GM23338 (cell line): ENCODE results near the gene RDH5. TPM values are rescaled to one million over a fixed set of nuclear protein-coding genes. Genes with fewer than 3 reads are reported as not detected.

Experiments
- ATAC-seq: fragments of 200-7000 bp; cut with Tn5 transposase; 3 replicates; pipeline ENCODE4 v1.9.1; 2020
- DNase-seq: peaks from one replicate; pipeline ENCODE4 v3.0.0-alpha.2; 2015; ENCODE audit warnings: low spot score
- H2AFZ ChIP-seq: fragments of 200-600 bp; sonication (generic); 2 replicates; pipeline ENCODE4 v1.8.0; 2016; ENCODE audit warnings: antibody characterized with exemption, mild to moderate bottlenecking, moderate library complexity
- H3F3A ChIP-seq: fragments of 200-600 bp; sonication (generic); replicated peaks from 2 replicates; pipeline ENCODE4 v1.8.0; 2017; ENCODE audit warnings: antibody characterized with exemption, mixed run types, low read depth
- H3K27ac ChIP-seq: fragments of 200-600 bp; sonication (generic); 2 replicates; pipeline ENCODE4 v1.6.1; 2016; ENCODE audit warnings: low read depth
- H3K27me3 ChIP-seq: fragments of 200-600 bp; sonication (generic); 2 replicates; pipeline ENCODE4 v1.8.0; 2016; ENCODE audit warnings: mild to moderate bottlenecking, mixed run types, moderate library complexity; ENCODE audit not compliant: insufficient read depth
- H3K36me3 ChIP-seq: fragments of 200-600 bp; sonication (generic); 2 replicates; pipeline ENCODE4 v1.8.0; 2016; ENCODE audit warnings: mild to moderate bottlenecking; ENCODE audit not compliant: insufficient read depth
- H3K4me1 ChIP-seq: fragments of 200-600 bp; sonication (generic); 2 replicates; pipeline ENCODE4 v1.8.0; 2016; ENCODE audit warnings: mild to moderate bottlenecking, moderate library complexity; ENCODE audit not compliant: insufficient read depth
- H3K4me2 ChIP-seq: fragments of 200-600 bp; sonication (generic); 2 replicates; pipeline ENCODE4 v1.7.1; 2017; ENCODE audit warnings: mixed run types
- H3K4me3 ChIP-seq: fragments of 200-600 bp; sonication (generic); 2 replicates; pipeline ENCODE4 v1.6.1; 2016; ENCODE audit warnings: mixed run types
- H3K79me2 ChIP-seq: fragments of 200-600 bp; sonication (generic); replicated peaks from 2 replicates; pipeline ENCODE4 v1.8.0; 2017; ENCODE audit warnings: mild to moderate bottlenecking; ENCODE audit not compliant: insufficient read depth
- H3K9me2 ChIP-seq: fragments of 200-600 bp; sonication (generic); 2 replicates; pipeline ENCODE4 v1.8.0; 2017; ENCODE audit not compliant: insufficient read depth
- H4K20me1 ChIP-seq: fragments of 200-600 bp; sonication (generic); replicated peaks from 2 replicates; pipeline ENCODE4 v1.8.0; 2017; ENCODE audit warnings: mild to moderate bottlenecking; ENCODE audit not compliant: insufficient read depth
- H3K27ac Mint-ChIP-seq: 2 replicates; pipeline ENCODE4 v1.8.0; 2020; ENCODE audit warnings: inconsistent platforms, mild to moderate bottlenecking, moderate library complexity, mixed read lengths
- H3K27me3 Mint-ChIP-seq: 3 replicates; pipeline ENCODE4 v1.8.0; 2022; ENCODE audit warnings: low read depth, mild to moderate bottlenecking, moderate library complexity, mixed read lengths, inconsistent platforms; ENCODE audit not compliant: insufficient read depth, poor library complexity
- H3K36me3 Mint-ChIP-seq: 3 replicates; pipeline ENCODE4 v1.8.0; 2021; ENCODE audit warnings: low read depth, mild to moderate bottlenecking, inconsistent platforms, moderate library complexity, mixed read lengths
- H3K4me1 Mint-ChIP-seq: 3 replicates; pipeline ENCODE4 v1.8.0; 2020; ENCODE audit warnings: mild to moderate bottlenecking, inconsistent platforms, mixed read lengths
- H3K4me3 Mint-ChIP-seq: 3 replicates; pipeline ENCODE4 v1.8.0; 2021; ENCODE audit warnings: moderate library complexity, mild to moderate bottlenecking, inconsistent platforms, mixed read lengths
- H3K9me3 Mint-ChIP-seq: 3 replicates; pipeline ENCODE4 v1.8.0; 2020; ENCODE audit warnings: moderate library complexity, mild to moderate bottlenecking, inconsistent platforms, mixed read lengths
- CREB1 ChIP-seq: fragments of 250-450 bp; sonication (Bioruptor Pico); IDR thresholded peaks from 2 replicates; pipeline ENCODE4 v1.5.0; 2020; ENCODE audit warnings: low read depth, mild to moderate bottlenecking, moderate library complexity
- EZH2 ChIP-seq: fragments of 200-600 bp; sonication (generic); IDR thresholded peaks from one replicate; pipeline ENCODE4 v1.8.0; 2017; ENCODE audit warnings: antibody characterized with exemption, mild to moderate bottlenecking, low read depth; ENCODE audit not compliant: unreplicated experiment
- EZH2phosphoT487 ChIP-seq: fragments of 200-600 bp; sonication (generic); IDR thresholded peaks from one replicate; pipeline ENCODE4 v1.8.1; 2018; ENCODE audit warnings: antibody characterized with exemption; ENCODE audit not compliant: unreplicated experiment
- JUNB ChIP-seq: IDR thresholded peaks from one replicate; pipeline ENCODE4 v1.6.1; 2016; ENCODE audit warnings: antibody characterized with exemption; ENCODE audit not compliant: unreplicated experiment
- NANOG ChIP-seq: IDR thresholded peaks from 2 replicates; pipeline ENCODE4 v1.6.1; 2016; ENCODE audit warnings: antibody characterized with exemption, borderline replicate concordance
- POLR2AphosphoS5 ChIP-seq: IDR thresholded peaks from 2 replicates; pipeline ENCODE4 v1.6.1; 2016; ENCODE audit warnings: antibody characterized with exemption, low read depth
- ZNF114 ChIP-seq: fragments of 250-450 bp; sonication (Bioruptor Pico); IDR thresholded peaks from 2 replicates; pipeline ENCODE4 v1.5.0; 2020; ENCODE audit warnings: mild to moderate bottlenecking, moderate library complexity
- polyA plus RNA-seq: library from polyadenylated mRNA; unstranded; fragments of >200 nt; fragmentation: Nextera tagmentation; extraction: Ambion mirVana; gene quantifications from 2 replicates; pipeline ENCODE4 v1.2.1, GENCODE V29; 2016
- total RNA-seq: library from RNA; depleted of rRNA; stranded (reverse); fragments of >200 nt; shearing (Covaris generic); gene quantifications from 2 replicates; pipeline ENCODE4 v1.2.3, GENCODE V29; 2014
- TF ChIP-seq, protein P1 (sequence below): IDR thresholded peaks from one replicate; pipeline ENCODE4 v1.6.1; 2018; ENCODE audit warnings: antibody characterized with exemption; ENCODE audit not compliant: unreplicated experiment
- TF ChIP-seq, protein P2 (sequence below): IDR thresholded peaks from 2 replicates; pipeline ENCODE4 v1.6.1; 2016; ENCODE audit warnings: antibody characterized with exemption
- TF ChIP-seq, protein P3 (sequence below): fragments of 250-450 bp; sonication (Bioruptor Pico); IDR thresholded peaks from 2 replicates; pipeline ENCODE4 v1.5.0; 2020; ENCODE audit warnings: mild to moderate bottlenecking, moderate library complexity

The RDH5 gene
- total and polyA plus RNA-seq, 2 experiments from 2014 or later, result 3.9 to 7.5 TPM

- TF ChIP-seq, protein P1, sequence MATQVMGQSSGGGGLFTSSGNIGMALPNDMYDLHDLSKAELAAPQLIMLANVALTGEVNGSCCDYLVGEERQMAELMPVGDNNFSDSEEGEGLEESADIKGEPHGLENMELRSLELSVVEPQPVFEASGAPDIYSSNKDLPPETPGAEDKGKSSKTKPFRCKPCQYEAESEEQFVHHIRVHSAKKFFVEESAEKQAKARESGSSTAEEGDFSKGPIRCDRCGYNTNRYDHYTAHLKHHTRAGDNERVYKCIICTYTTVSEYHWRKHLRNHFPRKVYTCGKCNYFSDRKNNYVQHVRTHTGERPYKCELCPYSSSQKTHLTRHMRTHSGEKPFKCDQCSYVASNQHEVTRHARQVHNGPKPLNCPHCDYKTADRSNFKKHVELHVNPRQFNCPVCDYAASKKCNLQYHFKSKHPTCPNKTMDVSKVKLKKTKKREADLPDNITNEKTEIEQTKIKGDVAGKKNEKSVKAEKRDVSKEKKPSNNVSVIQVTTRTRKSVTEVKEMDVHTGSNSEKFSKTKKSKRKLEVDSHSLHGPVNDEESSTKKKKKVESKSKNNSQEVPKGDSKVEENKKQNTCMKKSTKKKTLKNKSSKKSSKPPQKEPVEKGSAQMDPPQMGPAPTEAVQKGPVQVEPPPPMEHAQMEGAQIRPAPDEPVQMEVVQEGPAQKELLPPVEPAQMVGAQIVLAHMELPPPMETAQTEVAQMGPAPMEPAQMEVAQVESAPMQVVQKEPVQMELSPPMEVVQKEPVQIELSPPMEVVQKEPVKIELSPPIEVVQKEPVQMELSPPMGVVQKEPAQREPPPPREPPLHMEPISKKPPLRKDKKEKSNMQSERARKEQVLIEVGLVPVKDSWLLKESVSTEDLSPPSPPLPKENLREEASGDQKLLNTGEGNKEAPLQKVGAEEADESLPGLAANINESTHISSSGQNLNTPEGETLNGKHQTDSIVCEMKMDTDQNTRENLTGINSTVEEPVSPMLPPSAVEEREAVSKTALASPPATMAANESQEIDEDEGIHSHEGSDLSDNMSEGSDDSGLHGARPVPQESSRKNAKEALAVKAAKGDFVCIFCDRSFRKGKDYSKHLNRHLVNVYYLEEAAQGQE, result no peak
- TF ChIP-seq EZH2 (no peak), JUNB (no peak), ZNF114 (no peak), NANOG (no peak), CREB1 (CRISPR knock-in tag) (no peak)
- TF ChIP-seq, protein P2, sequence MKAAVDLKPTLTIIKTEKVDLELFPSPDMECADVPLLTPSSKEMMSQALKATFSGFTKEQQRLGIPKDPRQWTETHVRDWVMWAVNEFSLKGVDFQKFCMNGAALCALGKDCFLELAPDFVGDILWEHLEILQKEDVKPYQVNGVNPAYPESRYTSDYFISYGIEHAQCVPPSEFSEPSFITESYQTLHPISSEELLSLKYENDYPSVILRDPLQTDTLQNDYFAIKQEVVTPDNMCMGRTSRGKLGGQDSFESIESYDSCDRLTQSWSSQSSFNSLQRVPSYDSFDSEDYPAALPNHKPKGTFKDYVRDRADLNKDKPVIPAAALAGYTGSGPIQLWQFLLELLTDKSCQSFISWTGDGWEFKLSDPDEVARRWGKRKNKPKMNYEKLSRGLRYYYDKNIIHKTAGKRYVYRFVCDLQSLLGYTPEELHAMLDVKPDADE, result no peak
Observed at GRCh38 chr12:55733021-55733555, 12.9 kb downstream of the RDH5 start (continued).

GRCh38 chr12:55733858-55734257 lies 13.7 kb downstream of the RDH5 start:
- TF ChIP-seq EZH2phosphoT487, result no peak
- no peak for TF ChIP-seq JUNB
- TF ChIP-seq, protein P2, result no peak
- no peak for TF ChIP-seq POLR2AphosphoS5
- TF ChIP-seq, protein P3, sequence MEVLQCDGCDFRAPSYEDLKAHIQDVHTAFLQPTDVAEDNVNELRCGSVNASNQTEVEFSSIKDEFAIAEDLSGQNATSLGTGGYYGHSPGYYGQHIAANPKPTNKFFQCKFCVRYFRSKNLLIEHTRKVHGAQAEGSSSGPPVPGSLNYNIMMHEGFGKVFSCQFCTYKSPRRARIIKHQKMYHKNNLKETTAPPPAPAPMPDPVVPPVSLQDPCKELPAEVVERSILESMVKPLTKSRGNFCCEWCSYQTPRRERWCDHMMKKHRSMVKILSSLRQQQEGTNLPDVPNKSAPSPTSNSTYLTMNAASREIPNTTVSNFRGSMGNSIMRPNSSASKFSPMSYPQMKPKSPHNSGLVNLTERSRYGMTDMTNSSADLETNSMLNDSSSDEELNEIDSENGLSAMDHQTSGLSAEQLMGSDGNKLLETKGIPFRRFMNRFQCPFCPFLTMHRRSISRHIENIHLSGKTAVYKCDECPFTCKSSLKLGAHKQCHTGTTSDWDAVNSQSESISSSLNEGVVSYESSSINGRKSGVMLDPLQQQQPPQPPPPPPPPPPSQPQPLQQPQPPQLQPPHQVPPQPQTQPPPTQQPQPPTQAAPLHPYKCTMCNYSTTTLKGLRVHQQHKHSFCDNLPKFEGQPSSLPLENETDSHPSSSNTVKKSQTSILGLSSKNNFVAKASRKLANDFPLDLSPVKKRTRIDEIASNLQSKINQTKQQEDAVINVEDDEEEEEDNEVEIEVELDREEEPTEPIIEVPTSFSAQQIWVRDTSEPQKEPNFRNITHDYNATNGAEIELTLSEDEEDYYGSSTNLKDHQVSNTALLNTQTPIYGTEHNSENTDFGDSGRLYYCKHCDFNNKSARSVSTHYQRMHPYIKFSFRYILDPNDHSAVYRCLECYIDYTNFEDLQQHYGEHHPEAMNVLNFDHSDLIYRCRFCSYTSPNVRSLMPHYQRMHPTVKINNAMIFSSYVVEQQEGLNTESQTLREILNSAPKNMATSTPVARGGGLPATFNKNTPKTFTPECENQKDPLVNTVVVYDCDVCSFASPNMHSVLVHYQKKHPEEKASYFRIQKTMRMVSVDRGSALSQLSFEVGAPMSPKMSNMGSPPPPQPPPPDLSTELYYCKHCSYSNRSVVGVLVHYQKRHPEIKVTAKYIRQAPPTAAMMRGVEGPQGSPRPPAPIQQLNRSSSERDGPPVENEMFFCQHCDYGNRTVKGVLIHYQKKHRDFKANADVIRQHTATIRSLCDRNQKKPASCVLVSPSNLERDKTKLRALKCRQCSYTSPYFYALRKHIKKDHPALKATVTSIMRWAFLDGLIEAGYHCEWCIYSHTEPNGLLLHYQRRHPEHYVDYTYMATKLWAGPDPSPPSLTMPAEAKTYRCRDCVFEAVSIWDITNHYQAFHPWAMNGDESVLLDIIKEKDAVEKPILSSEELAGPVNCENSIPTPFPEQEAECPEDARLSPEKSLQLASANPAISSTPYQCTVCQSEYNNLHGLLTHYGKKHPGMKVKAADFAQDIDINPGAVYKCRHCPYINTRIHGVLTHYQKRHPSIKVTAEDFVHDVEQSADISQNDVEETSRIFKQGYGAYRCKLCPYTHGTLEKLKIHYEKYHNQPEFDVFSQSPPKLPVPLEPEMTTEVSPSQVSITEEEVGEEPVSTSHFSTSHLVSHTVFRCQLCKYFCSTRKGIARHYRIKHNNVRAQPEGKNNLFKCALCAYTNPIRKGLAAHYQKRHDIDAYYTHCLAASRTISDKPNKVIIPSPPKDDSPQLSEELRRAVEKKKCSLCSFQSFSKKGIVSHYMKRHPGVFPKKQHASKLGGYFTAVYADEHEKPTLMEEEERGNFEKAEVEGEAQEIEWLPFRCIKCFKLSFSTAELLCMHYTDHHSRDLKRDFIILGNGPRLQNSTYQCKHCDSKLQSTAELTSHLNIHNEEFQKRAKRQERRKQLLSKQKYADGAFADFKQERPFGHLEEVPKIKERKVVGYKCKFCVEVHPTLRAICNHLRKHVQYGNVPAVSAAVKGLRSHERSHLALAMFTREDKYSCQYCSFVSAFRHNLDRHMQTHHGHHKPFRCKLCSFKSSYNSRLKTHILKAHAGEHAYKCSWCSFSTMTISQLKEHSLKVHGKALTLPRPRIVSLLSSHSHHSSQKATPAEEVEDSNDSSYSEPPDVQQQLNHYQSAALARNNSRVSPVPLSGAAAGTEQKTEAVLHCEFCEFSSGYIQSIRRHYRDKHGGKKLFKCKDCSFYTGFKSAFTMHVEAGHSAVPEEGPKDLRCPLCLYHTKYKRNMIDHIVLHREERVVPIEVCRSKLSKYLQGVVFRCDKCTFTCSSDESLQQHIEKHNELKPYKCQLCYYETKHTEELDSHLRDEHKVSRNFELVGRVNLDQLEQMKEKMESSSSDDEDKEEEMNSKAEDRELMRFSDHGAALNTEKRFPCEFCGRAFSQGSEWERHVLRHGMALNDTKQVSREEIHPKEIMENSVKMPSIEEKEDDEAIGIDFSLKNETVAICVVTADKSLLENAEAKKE (CRISPR knock-in tag), result no peak
- no peak overlapping the region for H2AFZ ChIP-seq

More at GRCh38 chr12:55733858-55734257, 13.7 kb downstream of the RDH5 start:
- Mint-ChIP-seq H3K27me3 (peaks cover 23% of the 10 kb centered on the region), H3K36me3 (no peaks in the 10 kb centered on the region; the same call in 2 of the 3 replicates), H3K27ac (no peak overlapping the region), H3K4me3 (no peak overlapping the region), H3K4me1 (peaks cover 31% of the 10 kb centered on the region), H3K9me3 (no peaks in the 10 kb centered on the region; the same call in 2 of the 3 replicates)
- H3K36me3 ChIP-seq, result no peaks in the 10 kb centered on the region
- no peaks in the 10 kb centered on the region for H4K20me1 ChIP-seq
- DNase-seq, result no peak
- H3K79me2 ChIP-seq, result no peaks in the 10 kb centered on the region; the same call in 1 of the 2 replicates
- ATAC-seq, result no peak
- no peak overlapping the region for H3K4me2 ChIP-seq
- peaks cover 25% of the 10 kb centered on the region; the same call in 1 of the 2 replicates for H3K4me1 ChIP-seq
- peaks cover 13% of the 10 kb centered on the region; the same call in 1 of the 2 replicates for H3F3A ChIP-seq
- H3K4me3 ChIP-seq, result no peak overlapping the region
- no peaks in the 10 kb centered on the region for H3K27me3 ChIP-seq
- H3K9me2 ChIP-seq, result no peaks in the 10 kb centered on the region
- H3K27ac ChIP-seq, result no peak overlapping the region
